ENCODE measurements around the gene LATS1.
A peak's percentile ranks its signal among the peaks of the same experiment; 100 is the strongest.
"Not testable (repeated sequence)": the region's sequence is repeated elsewhere in the genome, so short reads cannot be mapped to it uniquely, and the experiment has no call there.

Gene LATS1

DNA sequence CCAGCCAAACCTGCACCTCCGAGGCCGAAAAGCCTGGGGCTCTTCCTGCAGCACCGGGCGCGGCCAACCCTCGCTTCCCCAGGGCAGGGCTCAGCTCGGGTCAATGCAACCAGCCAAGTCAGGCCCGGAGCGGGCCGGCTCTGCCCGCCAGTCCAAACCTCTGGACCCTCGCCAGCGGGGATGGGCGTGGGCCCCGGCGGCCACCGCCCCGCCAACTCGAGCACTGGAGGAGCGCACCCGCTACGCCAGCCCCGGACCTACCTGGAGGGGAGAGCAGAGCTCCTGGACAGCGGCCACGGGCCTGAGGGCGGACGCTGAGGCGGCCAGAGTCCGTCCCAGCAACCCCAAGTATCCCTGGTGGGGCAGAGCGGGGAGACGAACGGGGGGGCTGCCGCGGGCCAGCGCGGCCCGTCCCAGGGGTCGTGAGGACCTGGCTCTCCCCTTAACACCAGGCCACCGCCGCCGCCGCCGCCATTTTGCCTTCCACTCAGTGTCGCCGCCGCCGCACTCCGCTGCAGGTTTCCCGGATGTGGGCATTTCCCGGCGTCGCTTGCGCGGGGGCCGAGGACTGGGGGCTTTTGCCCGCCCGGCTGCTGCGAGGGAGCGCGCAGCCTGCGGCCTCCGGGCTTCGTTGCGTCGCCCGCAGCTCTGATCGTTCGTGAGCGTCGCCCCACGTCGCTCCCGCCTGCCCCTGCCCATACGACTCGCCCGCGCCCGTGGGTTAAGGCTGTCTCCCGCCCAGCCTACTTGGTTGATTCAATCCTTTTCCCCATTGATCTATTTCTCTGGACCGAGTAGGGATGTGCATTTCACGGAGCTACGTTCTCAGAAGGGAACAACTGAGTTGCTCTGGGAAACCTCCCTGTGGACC lies at the start of gene LATS1:
TSS of gene LATS1 (minus strand) at position 514 of the 871 bp plus-strand sequence. CDS start 15,975 bp downstream, outside the sequence.
- intact Hi-C loops (cut with DNase I) = loop anchor here (1.0 to 5.0 kb wide), 3 partner anchors 26 to 151 kb away; partner anchors contain the start of genes GINM1 and LRP11
- DNase-seq = peak; percentile 87 to 98 (median 94)

- DNase-seq = no peak
Observed at GRCh38 chr6:149766156-149766769, 48.4 kb upstream of the LATS1 start.

DNA sequence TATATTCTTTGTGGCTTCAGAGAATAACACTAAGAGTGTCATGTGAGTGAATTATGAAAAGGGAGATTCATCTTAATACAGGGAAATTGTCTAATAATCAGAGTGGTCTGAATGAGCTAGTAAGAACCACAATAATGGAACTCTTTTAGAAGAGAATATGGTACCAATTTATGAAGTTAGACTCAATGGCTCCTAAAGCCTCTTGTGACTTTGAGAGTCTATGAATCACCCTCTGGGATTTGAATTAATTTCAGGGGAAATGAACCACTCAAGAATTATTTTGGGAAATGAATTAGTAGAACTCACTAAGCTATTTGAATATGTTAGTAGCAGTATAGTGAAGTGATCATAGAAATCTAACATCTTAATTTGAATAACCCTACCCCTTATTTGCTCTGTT lies 46.0 kb upstream of the LATS1 start:
- intact Hi-C loops (cut with DNase I) = no loop called here
- no peak for DNase-seq

More at GRCh38 chr6:149766156-149766769, 48.4 kb upstream of the LATS1 start:
- intact Hi-C loops (cut with DNase I) = no loop called here

GRCh38 chr6:149761438-149761837 lies 43.5 kb upstream of the LATS1 start:
- intact Hi-C loops (cut with DNase I) = no loop called here
- DNase-seq = no peak

- no peak for DNase-seq
- intact Hi-C loops (cut with DNase I) = no loop called here
Observed at GRCh38 chr6:149756261-149756636, 38.3 kb upstream of the LATS1 start.

DNA sequence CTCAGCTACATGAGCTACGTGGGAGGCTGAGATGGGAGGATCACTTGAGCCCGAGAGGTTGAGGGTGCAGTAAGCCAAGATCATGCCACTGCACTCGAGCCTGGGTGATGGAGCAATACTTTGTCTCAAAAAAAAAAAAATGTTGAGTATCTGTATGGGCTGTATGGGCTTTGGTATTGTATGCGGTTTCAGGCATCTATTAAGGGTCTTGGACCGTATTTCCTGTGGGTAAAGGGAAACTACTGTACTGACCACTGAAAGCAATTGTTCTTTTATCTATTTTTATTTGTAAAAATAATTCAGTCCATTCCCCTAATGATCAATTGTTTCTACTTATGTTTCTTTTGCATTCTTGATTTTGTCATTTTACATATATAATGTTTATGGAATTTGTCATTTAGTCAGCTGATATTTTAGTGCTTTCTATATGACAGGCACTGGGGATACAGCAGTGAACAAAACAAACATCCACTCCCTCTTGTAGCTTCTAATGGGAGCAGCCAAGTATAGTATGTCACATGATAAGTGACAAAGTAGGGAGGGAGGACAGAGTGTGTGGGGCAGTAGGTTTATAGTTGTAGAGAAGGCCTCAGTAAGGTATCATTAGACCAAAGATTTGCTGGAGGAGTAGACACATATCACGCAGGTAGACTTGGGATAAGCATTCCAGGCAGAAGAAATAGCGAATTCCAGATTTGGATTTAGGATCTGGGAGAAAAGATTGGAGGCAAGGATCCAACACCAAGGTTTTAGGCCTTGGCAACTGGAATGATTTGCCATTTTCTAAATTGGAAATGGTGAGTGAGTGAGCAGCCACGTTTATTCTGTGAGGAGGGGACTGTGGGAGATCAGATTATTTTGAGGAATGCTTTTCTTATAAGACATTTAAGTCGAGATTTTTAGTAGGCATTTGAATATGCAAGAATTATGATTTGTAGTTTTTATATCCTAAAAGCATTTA lies 37.7 kb upstream of the LATS1 start:
- no peak for DNase-seq
- intact Hi-C loops (cut with DNase I) = no loop called here

- intact Hi-C loops (cut with DNase I) = no loop called here
- DNase-seq = no peak
Observed at GRCh38 chr6:149754548-149754947, 36.6 kb upstream of the LATS1 start.

DNA sequence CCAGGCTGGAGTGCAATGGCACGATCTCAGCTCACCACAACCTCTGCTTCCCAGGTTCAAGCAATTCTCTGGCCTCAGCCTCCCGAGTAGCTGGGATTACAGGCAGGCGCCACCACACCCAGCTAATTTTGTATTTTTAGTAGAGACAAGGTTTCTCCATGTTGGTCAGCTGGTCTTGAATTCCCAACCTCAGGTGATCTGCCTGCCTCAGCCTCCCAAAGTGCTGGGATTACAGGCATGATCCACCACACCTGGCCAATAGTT lies 35.4 kb upstream of the LATS1 start:
- DNase-seq; intact Hi-C loops (cut with DNase I): not testable (repeated sequence)

- DNase-seq = no peak
- intact Hi-C loops (cut with DNase I) = no loop called here
Observed at GRCh38 chr6:149752600-149753373, 34.9 kb upstream of the LATS1 start.

GRCh38 chr6:149751920-149752319 lies 34.0 kb upstream of the LATS1 start:
- DNase-seq; intact Hi-C loops (cut with DNase I): not testable (repeated sequence)

- no peak for DNase-seq
- intact Hi-C loops (cut with DNase I) = no loop called here
Observed at GRCh38 chr6:149751239-149751638, 33.3 kb upstream of the LATS1 start.

DNA sequence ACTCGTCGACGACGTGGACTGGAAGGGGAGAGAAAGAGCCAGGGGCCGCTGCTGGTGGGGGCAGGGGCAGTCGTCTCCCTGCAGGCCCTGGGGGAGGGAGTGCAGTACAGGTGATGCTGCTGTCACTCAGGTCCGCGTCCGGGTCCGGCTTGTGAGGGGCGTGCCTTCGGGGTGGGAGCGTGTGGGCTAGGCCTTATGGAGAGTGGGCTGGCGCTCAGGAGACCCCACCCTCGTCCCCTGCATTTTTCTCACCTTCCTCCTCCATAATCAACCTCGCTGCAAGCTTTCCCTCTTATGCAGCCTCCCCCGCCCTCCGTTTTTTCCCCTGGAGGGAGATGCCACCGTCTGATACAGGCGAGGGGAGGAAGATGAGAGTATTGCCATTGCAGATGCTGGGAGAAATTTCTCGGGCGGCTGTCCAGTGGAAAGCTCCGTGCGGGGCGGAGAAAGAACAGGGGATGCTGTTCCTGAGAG lies 32.3 kb upstream of the LATS1 start:
- intact Hi-C loops (cut with DNase I) = no loop called here
- DNase-seq = peak; percentile 22 to 93 (median 54)

DNA sequence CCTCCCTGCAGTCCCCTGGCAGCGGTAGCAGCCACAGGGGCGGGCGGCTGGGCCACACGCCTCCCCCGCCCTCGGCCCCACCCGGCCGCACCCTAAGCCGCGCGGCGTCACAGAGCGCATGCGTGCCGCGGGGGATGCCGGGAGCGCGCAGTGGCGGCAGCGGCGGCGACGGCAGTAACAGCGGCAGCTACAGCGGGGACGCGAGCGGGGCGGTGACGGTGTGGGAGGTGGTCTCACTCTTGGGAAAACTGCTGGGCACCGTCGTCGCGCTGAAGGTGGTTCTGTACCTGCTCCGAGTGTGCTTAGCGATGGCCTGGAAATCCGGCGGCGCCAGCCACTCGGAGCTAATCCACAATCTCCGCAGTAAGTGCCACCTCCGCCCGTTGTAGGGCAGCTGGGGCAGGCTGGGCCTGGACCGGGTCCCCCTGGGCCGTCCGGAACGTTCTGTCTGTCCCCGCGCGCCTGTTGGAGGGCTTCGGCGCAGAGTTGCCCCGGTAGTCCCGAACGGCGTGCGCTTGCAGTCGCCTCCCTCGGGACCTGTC lies 31.8 kb upstream of the LATS1 start, which contains the start of gene PCMT1:
TSS of gene PCMT1 (plus strand) at position 148 of the 542 bp plus-strand sequence. CDS start at position 309, 161 bp downstream.
- intact Hi-C loops (cut with DNase I) = no loop called here
- DNase-seq = peak; percentile 79 to 99 (median 85)

DNA sequence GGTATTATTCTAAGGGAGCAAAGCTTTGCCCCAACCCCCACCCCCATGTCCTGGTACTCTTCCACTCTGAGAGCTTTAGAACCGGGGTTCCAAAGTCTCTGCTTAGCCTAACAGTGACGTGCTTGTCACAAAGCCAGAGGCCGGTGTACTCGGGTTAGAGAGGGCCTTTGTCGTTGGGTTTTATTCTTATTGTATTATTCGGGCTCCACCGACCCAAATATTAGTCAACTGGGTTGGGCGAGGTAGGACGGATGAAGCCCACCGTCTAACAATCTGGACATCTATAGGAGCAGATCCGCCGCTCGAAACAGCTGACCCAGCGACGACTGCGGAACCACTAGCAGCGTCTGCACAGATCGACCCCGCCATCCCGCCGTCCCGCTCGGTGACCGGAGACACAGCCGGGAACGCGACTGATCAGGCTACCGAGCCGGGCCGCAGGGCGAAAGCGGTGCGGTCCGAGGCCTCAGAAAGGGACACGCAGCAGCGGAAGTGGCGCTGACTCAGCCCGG lies 31.2 kb upstream of the LATS1 start:
- DNase-seq; intact Hi-C loops (cut with DNase I): not testable (repeated sequence)

GRCh38 chr6:149746147-149746946 lies 28.4 kb upstream of the LATS1 start, which contains the start of gene NUP43:
TSS of gene NUP43 (minus strand) at chr6:149746529. CDS start at chr6:149746495, 34 bp downstream.
- intact Hi-C loops (cut with DNase I) = no loop called here
- DNase-seq = peak; percentile 87 to 98 (median 92)

- DNase-seq; intact Hi-C loops (cut with DNase I): not testable (repeated sequence)
Observed at GRCh38 chr6:149745252-149745651, 27.4 kb upstream of the LATS1 start.

- intact Hi-C loops (cut with DNase I) = no loop called here
- no peak for DNase-seq
Observed at GRCh38 chr6:149734915-149735314, 17.0 kb upstream of the LATS1 start.

- intact Hi-C loops (cut with DNase I) = no loop called here
- DNase-seq = no peak
Observed at GRCh38 chr6:149733089-149733720, 15.3 kb upstream of the LATS1 start.

Data from posterior cingulate gyrus (tissue), 11 donors.